Measurements from ENCODE around the gene RFX4. TPM values are rescaled to one million over a fixed set of nuclear protein-coding genes. Genes with fewer than 3 reads are reported as not detected.

Gene RFX4
- total and polyA plus RNA-seq, 2 donors from 2014 or later, result not detected

GRCh38 chr12:106657488-106657887, 74.7 kb downstream of the RFX4 start:
- intact Hi-C loops (cut with DNase I), result no loop called here
- DNase-seq (no peak), FAIRE-seq (no peak)
- H3K9ac ChIP-seq (ENCODE audit: low read length in 3 of 3), result no peak overlapping the region
- H3K4me1 ChIP-seq (ENCODE audit: control insufficient read depth in 2 of 3, insufficient read depth in 2 of 3, low read depth in 1 of 3, low read length in 3 of 3), result no peaks in the 10 kb centered on the region
- no peaks in the 10 kb centered on the region for H3K36me3 ChIP-seq (ENCODE audit: control insufficient read depth in 2 of 3, insufficient read depth in 3 of 3, low read length in 3 of 3)
- TF ChIP-seq CTCF (IDR thresholded peaks at IDR 0.05; ENCODE audit: borderline replicate concordance, extremely low read depth, insufficient read depth), result no peak
- H3K27ac ChIP-seq (ENCODE audit: low read depth in 2 of 2, low read length in 2 of 2), result no peak overlapping the region
- peaks cover 0 to 18% (median 8%) of the 10 kb centered on the region in 3 donors for H3K9me3 ChIP-seq (ENCODE audit: control insufficient read depth in 2 of 3, insufficient read depth in 1 of 3, low read length in 3 of 3)
- H3K4me3 ChIP-seq (ENCODE audit: low read length in 3 of 3), result no peak overlapping the region
- H3K27me3 ChIP-seq (ENCODE audit: control insufficient read depth, insufficient read depth, low read length), result no peaks in the 10 kb centered on the region

DNA sequence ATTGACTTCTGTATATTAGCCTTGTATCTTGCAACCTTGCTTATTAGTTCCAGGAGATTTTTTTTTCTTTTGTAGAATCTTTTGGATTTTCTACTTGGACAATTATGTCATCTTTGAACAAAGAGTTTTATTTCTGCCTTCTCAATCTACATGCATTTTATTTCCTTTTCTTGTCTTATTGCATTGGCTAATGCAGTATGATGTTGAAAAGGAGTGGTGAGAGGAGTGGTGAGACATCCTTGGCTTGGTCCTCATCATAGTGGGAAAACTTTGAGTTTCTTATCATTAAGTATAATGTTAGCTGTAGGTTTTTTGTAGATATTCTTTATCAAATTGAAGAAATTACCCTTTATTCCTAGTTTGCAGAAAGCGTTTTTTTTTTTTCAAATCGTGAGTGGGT, 80.6 kb downstream of the RFX4 start:
- no peak overlapping the region for H3K4me3 ChIP-seq (ENCODE audit: low read length in 3 of 3)
- FAIRE-seq (no peak), DNase-seq (no peak)
- no peaks in the 10 kb centered on the region for H3K36me3 ChIP-seq (ENCODE audit: control insufficient read depth in 2 of 3, insufficient read depth in 3 of 3, low read length in 3 of 3)
- H3K9ac ChIP-seq (ENCODE audit: low read length in 3 of 3), result no peak overlapping the region
- H3K9me3 ChIP-seq (ENCODE audit: control insufficient read depth in 2 of 3, insufficient read depth in 1 of 3, low read length in 3 of 3), result peaks cover 0 to 24% (median 17%) of the 10 kb centered on the region in 3 donors
- H3K27me3 ChIP-seq (ENCODE audit: control insufficient read depth, insufficient read depth, low read length), result no peaks in the 10 kb centered on the region
- intact Hi-C loops (cut with DNase I), result no loop called here
- TF ChIP-seq CTCF (IDR thresholded peaks at IDR 0.05; ENCODE audit: borderline replicate concordance, extremely low read depth, insufficient read depth), result no peak
- no peaks in the 10 kb centered on the region for H3K4me1 ChIP-seq (ENCODE audit: control insufficient read depth in 2 of 3, insufficient read depth in 2 of 3, low read depth in 1 of 3, low read length in 3 of 3)
- no peak overlapping the region for H3K27ac ChIP-seq (ENCODE audit: low read depth in 2 of 2, low read length in 2 of 2)

- H3K27me3 ChIP-seq (ENCODE audit: control insufficient read depth, insufficient read depth, low read length), result no peaks in the 10 kb centered on the region
- no peak overlapping the region for H3K27ac ChIP-seq (ENCODE audit: low read depth in 2 of 2, low read length in 2 of 2)
- H3K9me3 ChIP-seq (ENCODE audit: control insufficient read depth in 2 of 3, insufficient read depth in 1 of 3, low read length in 3 of 3), result peaks cover 0 to 2% (median 0%) of the 10 kb centered on the region in 3 donors
- intact Hi-C loops (cut with DNase I), result no loop called here
- no peak for DNase-seq
- no peak for TF ChIP-seq CTCF (IDR thresholded peaks at IDR 0.05; ENCODE audit: borderline replicate concordance, extremely low read depth, insufficient read depth)
- H3K4me3 ChIP-seq (ENCODE audit: low read length in 3 of 3), result no peak overlapping the region
- no peak overlapping the region for H3K9ac ChIP-seq (ENCODE audit: low read length in 3 of 3)
- no peak for FAIRE-seq
- no peaks in the 10 kb centered on the region for H3K4me1 ChIP-seq (ENCODE audit: control insufficient read depth in 2 of 3, insufficient read depth in 2 of 3, low read depth in 1 of 3, low read length in 3 of 3)
- H3K36me3 ChIP-seq (ENCODE audit: control insufficient read depth in 2 of 3, insufficient read depth in 3 of 3, low read length in 3 of 3), result no peaks in the 10 kb centered on the region
These were observed 86.4 kb downstream of the RFX4 start for GRCh38 chr12:106669216-106669615.

DNA sequence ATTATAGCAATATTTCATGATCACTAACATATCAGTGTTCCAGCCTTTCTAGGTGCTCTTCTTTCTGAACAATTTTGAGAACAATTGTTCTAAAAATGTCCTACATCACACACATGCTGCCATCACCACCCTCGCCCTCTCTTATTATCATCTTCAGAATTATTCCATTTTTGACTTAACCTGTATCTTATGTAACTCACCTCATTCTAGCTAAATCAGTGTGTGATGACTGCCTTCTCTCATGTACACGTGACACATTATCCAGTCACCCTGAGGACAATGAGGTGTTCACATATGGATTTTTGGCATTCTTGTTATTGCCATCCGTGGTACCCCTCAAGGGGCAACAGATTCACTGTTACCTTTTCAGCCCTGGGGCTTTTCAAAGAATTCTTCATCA, 87.3 kb downstream of the RFX4 start:
- Histone ChIP-seq H3K36me3 (ENCODE audit: control insufficient read depth in 2 of 3, insufficient read depth in 3 of 3, low read length in 3 of 3) (no peaks in the 10 kb centered on the region), H3K27ac (ENCODE audit: low read depth in 2 of 2, low read length in 2 of 2) (no peak overlapping the region), H3K9me3 (ENCODE audit: control insufficient read depth in 2 of 3, insufficient read depth in 1 of 3, low read length in 3 of 3) (no peaks in the 10 kb centered on the region), H3K9ac (ENCODE audit: low read length in 3 of 3) (no peak overlapping the region), H3K4me1 (ENCODE audit: control insufficient read depth in 2 of 3, insufficient read depth in 2 of 3, low read depth in 1 of 3, low read length in 3 of 3) (no peaks in the 10 kb centered on the region), H3K27me3 (ENCODE audit: control insufficient read depth, insufficient read depth, low read length) (no peaks in the 10 kb centered on the region), H3K4me3 (ENCODE audit: low read length in 3 of 3) (no peak overlapping the region)
- no peak for TF ChIP-seq CTCF (IDR thresholded peaks at IDR 0.05; ENCODE audit: borderline replicate concordance, extremely low read depth, insufficient read depth)
- DNase-seq (no peak), FAIRE-seq (no peak)
- intact Hi-C loops (cut with DNase I), result no loop called here
